ENCODE results near the gene DNER.

- TF ChIP-seq CTCF (optimal IDR thresholded peaks at IDR 0.05 in 1 of 3, IDR thresholded peaks at IDR 0.05 in 1 of 3, conservative IDR thresholded peaks at IDR 0.05 in 1 of 3; ENCODE audit: extremely low read depth in 1 of 3, insufficient read depth in 2 of 3, low read length in 3 of 3): no peak
- TF ChIP-seq EZH2 (IDR thresholded peaks at IDR 0.05; ENCODE audit: low read length): no peak
Observed at GRCh38 chr2:229422063-229422462, 292.3 kb downstream of the DNER start.

Measured in keratinocyte (primary cell).